Lower leg skin (tissue), 3 donors: ENCODE measurements around the gene TMEM63A.

Experiments
- CTCF ChIP-seq, 3 donors: fragments of 450-650 bp; IDR thresholded peaks; one replicate each; pipeline ENCODE4 v1.5.1; 2016; ENCODE audit warnings: antibody characterized with exemption in 3 of 3, mild to moderate bottlenecking in 3 of 3, moderate library complexity in 2 of 3
- POLR2A ChIP-seq, 2 donors: fragments of 450-650 bp; IDR thresholded peaks; one replicate each; pipeline ENCODE4 v1.6.1; 2016 to 2017; ENCODE audit warnings: antibody characterized with exemption in 2 of 2, mild to moderate bottlenecking in 1 of 2, moderate library complexity in 1 of 2

DNA sequence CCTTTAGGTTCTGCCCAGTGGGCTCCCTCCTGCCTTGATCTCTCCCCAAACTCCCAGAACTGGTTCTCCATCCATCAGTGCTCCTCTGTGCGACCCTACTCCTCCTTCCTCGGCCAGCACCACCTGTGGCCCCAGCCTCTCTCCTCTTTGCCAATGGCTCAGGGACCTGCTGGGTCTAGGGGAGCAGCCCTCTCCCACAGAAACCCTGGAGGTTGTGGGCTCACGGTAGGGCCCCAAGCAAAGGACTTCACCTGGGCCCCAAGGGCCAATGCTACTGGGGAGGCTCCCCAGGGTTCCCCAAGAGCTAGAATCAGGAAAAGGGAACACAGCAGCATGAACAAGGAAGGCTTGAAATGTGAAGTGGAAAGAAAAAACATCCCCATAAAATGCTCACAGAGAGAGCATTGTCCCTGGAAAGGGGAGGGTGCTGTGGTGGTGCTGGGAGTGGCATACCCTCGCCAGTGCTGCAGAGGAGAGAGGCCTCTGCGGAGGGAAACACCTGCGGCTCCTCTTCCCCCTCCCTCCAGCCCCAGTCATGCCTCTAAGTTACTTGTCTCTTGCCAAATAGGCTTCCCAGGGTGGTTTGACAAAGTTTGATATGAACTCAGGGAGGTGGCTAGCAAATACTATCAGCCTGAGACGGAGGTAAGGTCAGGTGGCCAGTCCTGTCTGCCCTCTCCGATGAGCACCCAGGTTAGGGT is 2.5 kb downstream of the TMEM63A start:
- TF ChIP-seq CTCF (IDR thresholded peaks at IDR 0.05) (no peak), POLR2A (IDR thresholded peaks at IDR 0.05) (no peak)
